Prostate gland (tissue), 2 donors: Measurements from ENCODE around the gene CLECL1.

Source experiments
- POLR2A ChIP-seq: fragments of 450-650 bp; IDR thresholded peaks from one replicate; pipeline ENCODE4 v1.6.1; 2016; ENCODE audit warnings: antibody characterized with exemption, mild to moderate bottlenecking
- TF ChIP-seq, protein P1 (sequence below), 4 experiments: fragments of 200-600 bp in 2 of 4; fragments of 450-650 bp in 2 of 4; sonication (generic) in 2 of 4; IDR thresholded peaks; 1 replicate in 3 of 4; 2 replicates in 1 of 4; pipeline ENCODE4 v1.5.1; 2016 to 2019; ENCODE audit warnings: antibody characterized with exemption in 4 of 4, mild to moderate bottlenecking in 2 of 4, moderate library complexity in 2 of 4

DNA sequence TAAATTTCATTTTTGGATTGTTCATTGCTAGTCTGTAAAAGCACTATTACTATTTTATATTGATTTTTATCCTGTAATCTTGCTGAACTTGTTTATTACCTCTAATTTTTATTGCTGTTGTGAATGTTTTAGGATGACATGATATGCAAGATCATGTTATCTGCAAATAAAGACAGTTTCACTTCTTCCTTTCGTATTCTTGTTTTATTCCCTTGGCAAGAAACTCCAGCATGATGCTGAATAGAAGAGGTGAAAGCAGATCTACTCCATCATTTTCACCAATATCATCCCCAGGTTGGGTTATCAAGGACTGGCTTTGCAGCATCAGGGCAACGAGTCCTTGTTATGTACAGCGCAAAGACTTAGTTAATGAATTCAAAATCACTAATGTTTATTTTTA, 2.7 kb upstream of the CLECL1 start:
- TF ChIP-seq POLR2A = no peak
- TF ChIP-seq, protein P1, sequence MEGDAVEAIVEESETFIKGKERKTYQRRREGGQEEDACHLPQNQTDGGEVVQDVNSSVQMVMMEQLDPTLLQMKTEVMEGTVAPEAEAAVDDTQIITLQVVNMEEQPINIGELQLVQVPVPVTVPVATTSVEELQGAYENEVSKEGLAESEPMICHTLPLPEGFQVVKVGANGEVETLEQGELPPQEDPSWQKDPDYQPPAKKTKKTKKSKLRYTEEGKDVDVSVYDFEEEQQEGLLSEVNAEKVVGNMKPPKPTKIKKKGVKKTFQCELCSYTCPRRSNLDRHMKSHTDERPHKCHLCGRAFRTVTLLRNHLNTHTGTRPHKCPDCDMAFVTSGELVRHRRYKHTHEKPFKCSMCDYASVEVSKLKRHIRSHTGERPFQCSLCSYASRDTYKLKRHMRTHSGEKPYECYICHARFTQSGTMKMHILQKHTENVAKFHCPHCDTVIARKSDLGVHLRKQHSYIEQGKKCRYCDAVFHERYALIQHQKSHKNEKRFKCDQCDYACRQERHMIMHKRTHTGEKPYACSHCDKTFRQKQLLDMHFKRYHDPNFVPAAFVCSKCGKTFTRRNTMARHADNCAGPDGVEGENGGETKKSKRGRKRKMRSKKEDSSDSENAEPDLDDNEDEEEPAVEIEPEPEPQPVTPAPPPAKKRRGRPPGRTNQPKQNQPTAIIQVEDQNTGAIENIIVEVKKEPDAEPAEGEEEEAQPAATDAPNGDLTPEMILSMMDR (IDR thresholded peaks at IDR 0.05) = no peak
